Activated CD8-positive, alpha-beta memory T cell treated with anti-CD3 and anti-CD28 coated beads for 24 hours (primary cell): ENCODE measurements around the gene MAP3K14.
A peak's percentile ranks its signal among the peaks of the same experiment; 100 is the strongest.
"Not testable (repeated sequence)": the region's sequence is repeated elsewhere in the genome, so short reads cannot be mapped to it uniquely, and the experiment has no call there.

ENCODE experiments used
- DNase-seq: peaks from one replicate; pipeline ENCODE4 v3.0.0-alpha.2; 2020

The MAP3K14 gene

DNA sequence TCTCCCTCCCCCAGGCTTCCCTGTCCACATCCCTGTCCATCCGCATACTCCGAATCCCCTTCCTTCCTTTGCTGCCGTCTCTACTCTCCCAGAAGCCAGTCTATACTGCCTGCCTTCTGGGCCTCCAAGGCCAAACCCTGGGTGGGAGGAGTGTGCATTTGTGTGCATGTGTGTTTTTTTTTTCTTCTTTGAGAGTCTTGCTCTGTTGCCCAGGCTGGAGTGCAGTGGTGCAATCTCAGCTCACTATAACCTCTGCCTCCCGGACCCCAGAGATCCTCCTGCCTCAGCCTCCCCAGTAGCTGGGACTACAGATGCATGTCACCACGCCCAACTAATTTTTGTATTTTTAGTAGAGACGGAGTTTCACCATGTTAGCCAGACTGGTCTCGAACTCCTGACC, 63.6 kb downstream of the MAP3K14 start:
- DNase-seq = not testable (repeated sequence)

DNA sequence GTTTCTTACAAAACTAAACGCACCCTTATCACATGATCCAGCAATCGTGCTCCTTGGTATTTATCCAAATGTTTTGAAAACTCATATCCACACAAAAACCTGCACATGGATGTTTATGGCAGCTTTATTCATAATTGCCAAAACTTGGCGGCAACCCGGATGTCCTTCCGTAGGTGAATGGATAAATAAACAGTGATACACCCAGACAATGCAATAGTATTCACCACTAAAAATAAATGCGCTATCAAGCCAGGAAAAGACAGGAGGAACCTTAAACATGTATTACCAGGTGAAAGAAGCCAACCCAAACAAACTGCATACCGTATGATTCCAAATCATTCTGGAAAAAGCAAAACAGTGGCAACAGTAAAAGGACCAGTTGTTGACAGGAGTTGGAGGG, 64.9 kb downstream of the MAP3K14 start:
- no peak for DNase-seq

DNA sequence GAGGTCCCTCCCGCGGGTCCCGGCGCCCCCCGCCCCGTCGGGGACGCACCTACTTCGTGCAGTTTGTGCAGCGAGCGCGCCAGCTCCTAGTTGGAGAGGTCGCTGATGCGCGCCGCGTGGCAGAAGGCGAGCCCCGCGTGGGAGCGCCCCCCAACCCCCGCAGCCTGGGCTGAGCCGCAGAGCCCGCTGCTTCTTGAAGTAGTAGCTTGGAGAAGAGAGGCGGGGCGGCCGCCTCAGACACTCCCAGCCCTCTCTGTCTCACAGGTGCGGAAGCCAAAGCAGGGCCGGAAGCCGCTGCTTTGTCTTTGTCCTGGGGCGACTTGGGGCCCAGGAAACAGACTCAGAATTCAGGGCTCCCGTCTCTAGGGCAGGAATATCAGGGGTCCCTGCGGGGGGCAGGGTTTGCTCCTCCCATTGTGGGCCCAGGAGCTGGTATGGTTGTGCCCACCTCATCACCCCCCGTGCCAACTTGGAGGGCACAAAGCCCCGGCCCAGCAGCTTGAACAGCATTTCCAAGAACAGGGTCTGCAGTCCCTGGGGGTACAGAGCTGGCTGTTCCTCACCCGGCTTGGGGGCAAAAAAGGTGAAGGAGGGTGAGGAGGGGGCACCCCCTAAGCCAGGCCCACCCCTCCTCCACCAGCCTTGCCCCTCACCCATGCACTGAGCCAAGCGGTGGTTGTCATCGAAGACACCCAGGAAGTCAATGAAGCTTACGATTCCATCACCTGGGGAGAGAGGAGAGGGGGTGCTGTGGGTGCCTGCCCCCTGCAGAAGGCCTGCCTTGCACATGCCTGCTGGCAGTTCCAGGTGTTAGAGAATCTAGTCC, 68.5 kb downstream of the MAP3K14 start:
- peak; percentile 87 for DNase-seq

DNA sequence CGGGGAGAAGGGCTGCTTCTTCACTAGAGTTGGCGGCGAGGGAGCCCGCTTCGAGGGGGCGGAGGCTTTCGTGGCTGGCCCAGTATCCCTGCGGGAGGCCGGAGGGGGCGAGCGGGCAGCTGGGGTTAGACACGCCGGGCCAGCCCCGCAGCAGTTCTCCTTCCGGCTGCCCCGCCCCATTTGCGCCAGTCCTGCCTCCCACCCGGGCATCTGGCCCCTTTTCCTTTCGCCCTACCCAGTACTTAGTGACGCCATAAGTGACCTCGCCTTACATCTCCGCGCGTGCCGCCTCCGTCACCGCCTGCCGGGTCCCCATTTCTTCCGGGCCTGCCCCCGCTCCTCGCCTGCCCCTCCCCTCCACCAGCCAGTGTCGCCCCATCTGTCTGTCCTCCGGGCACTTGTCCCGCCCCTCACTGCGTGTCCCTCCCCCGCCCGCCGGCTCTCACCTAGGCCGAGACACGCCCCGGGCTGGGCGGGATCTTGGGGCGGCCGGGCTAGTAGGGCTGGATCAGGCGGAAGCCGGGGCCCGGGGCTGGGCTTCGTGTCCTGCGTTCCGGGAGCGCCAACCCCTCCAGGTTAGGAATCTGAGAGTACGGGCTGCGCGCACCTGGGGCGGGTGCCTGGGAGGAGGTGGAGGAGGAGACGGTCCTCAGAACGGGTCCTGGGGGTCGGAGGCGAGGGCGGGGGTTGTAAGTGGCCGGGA, 69.2 kb downstream of the MAP3K14 start:
- peak; percentile 98 for DNase-seq

DNA sequence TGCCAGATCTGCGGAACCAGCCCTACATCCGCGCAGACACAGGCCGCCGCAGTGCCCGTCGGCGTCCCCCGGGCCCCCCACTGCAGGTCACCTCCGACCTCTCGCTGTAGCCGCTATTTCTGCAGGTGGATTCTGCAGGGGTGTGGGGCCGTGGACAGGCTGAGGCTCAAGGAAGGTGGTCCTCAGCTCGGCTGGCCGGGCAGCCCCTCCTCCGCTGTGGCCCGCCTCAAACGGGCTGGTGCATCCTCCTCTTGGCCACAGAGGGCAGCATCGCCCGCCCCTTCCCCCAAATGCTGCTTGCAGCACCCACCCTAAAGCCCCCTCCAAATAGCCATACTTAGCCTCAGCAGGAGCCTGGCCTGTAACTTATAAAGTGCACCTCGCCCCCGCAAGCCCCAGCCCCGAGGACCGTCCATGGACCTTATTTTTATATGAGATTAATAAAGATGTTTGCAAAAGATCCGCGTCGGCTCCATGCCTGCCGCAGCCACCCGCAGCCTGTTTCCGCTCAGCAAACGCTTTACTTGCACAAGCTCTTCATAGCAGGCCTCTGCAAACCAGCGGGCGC, 69.9 kb downstream of the MAP3K14 start:
- no peak for DNase-seq

DNA sequence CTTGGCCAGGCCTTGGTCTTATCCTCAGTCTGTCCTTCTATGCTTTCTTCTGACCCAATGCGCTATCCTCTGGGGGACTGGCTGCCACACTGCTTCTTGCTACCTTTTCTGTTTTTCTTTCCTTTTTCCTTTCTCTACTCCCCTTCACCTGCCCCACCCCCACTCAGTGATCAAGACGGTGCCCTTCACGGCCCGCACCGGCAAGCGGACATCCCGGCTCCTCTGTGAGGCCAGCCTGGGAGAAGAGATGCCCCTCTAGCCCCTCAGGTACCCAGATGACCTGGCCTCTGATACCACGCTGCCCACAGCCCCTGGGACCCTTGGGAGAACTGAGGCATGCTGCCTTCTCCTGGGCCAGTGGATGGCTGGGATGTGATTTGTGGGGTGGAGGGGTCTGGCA, 70.5 kb downstream of the MAP3K14 start:
- no peak for DNase-seq

DNA sequence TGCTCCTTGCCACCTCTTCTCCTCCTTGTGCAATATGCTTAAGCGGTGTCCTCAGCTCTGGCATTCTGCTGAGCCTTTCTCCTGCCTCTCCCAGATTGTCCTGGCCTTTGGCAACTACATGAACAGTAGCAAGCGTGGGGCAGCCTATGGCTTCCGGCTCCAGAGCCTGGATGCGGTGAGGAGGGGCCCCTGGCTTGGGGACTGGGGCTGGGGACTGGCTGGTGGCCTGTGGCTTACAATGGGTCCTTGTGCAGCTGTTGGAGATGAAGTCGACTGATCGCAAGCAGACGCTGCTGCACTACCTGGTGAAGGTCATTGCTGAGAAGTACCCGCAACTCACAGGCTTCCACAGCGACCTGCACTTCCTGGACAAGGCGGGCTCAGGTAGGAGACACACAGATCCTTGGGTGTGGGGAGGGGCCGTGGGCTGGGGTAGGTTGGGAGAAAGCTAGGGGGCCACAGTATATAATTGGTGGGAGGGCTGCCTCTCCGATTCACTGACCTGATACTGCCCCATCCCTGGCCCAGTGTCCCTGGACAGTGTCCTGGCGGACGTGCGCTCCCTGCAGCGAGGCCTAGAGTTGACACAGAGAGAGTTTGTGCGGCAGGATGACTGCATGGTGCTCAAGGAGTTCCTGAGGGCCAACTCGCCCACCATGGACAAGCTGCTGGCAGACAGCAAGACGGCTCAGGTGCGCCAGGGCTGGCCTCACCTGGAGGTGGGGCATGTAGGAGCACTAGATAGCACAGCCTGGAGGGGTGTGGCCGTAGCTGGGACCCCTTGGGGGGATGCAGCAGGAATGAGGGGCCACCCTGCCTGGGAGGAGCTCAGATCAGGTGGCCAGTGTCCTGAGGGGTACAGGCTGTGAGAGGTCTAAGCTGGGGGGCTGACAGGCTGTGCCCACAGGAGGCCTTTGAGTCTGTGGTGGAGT, 71.8 kb downstream of the MAP3K14 start:
- no peak for DNase-seq

DNA sequence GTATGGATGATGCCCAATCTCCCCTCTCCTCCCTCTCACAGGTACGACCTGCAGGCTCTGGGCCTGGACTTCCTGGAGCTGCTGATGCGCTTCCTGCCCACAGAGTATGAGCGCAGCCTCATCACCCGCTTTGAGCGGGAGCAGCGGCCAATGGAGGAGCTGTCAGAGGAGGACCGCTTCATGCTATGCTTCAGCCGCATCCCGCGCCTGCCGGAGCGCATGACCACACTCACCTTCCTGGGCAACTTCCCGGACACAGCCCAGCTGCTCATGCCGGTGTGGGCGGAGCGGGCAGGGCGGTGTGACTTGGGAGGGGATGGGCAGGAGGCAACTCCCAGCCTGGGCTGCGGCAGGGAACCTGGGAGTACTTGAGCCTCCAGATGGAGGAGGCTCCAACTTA, 73.1 kb downstream of the MAP3K14 start:
- DNase-seq = no peak

DNA sequence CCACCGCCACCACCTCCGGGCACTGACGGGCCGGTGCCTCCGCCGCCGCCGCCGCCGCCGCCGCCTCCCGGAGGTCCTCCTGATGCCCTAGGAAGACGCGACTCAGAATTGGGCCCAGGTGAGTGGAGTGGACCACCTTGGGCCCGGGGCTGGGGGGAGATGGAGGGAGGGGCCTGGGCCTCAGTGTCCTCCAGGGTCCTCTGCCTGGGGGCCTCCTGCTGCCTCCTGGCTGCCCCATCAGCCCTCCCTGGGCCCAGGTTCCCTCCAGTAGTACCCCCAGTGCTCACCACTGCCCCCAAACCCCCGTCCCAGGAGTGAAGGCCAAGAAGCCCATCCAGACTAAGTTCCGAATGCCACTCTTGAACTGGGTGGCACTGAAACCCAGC, 74.8 kb downstream of the MAP3K14 start:
- no peak for DNase-seq

DNA sequence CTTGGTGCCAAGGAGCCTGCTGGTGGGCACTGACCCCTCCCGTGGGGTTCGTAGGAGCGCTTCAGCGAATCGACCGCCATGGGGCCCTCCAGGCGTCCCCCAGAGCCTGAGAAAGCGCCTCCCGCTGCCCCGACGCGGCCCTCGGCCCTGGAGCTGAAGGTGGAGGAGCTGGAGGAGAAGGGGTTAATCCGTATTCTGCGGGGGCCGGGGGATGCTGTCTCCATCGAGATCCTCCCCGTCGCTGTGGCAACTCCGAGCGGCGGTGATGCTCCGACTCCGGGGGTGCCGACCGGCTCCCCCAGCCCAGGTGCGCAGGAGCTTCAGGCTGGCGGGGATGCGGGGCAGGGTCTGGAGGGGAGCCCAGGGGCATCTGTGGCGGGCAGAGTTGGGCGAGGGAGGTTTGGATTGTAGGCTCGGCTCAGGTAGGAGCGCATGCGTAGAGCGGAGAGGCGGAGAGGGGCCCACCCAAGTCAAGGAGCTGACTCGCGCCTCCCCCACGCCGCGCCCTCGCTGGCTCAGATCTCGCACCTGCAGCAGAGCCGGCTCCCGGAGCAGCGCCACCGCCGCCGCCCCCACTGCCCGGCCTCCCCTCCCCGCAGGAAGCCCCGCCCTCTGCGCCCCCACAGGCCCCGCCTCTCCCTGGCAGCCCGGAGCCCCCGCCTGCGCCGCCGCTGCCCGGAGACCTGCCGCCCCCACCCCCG, 75.3 kb downstream of the MAP3K14 start:
- no peak for DNase-seq

DNA sequence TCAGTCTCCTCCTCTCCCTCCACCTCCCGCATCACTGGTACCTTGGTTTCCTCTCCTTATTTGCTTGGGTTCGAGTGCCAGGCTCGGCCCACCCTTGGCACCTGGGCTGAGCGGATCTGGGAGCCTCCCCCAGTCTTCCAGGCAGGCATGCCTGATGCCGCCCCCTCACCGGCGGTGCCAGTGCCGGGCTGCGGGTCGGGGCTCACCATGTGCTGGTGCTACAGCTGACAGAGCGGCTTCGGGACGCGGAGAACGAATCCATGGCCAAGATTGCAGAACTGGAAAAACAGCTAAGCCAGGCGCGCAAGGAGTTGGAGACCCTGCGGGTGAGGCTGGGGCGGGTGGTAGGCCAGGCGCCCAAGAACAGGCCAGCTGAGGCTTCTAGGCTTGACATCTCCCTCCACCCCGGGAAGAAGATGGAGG, 75.9 kb downstream of the MAP3K14 start:
- no peak for DNase-seq

DNA sequence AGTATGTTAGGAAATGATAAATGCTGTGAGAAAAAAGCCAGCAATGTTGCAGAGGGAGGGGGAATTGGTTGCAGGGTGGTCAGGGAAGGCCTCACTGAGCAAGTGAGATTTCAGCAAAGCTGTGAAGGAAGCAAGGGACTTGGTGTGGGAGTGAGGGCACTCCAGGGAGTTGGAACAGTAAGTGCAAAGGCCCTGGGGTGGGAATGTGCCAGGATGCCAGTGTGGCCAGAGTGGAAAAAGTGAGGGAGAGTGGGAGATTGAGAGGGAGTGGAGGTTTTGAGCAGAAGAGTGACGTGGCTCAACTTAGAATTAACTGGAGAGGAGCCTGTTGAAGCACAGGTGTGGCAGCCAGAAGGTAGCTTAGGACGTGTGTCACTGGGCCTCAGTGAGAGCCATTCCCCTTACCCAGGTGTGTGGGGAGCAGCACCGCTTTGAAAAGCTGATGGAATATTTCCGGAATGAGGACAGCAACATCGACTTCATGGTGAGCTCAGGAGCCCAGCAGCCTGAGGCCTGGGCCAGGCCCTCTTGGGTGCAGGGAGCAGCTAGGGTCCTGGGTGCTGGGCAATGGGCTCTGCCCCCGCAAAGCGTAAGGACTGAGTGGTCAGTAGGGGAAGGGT, 78.6 kb downstream of the MAP3K14 start:
- DNase-seq = no peak

DNA sequence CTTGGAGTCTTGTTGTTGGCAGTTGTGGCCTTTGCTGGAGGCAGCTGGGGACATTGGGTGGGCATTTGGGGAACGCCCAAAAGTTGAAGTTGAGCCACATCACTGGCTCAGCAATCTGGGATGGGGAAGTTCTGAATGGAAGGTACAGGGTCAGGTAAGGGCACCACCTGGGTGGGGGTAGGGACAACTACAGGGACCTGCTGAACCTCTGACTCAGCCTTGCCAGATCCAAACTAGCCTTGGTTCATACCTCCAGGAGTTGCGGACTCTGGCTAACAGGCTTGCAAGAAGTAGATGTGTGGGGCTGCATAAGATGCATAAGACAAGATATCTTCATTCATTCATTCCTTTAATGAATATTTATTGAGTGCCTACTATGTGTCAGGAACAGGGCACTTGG, 79.1 kb downstream of the MAP3K14 start:
- DNase-seq = no peak

DNA sequence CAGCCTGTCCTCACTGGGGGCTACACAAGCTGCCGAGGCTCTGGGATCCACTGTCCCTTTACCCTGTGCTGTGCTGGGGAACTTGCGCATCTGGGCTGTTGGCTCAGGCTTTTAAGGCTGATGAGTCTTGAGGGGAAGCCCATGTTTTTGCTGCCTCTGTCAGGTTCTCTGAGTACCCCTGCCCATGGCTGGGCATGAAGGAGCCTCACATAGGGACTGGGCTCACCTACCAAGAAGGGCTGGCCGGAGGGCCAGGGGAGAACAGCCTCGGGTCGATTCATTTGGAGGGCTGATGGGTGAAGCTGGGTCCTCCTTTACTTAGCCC, 80.6 kb downstream of the MAP3K14 start:
- no peak for DNase-seq

DNA sequence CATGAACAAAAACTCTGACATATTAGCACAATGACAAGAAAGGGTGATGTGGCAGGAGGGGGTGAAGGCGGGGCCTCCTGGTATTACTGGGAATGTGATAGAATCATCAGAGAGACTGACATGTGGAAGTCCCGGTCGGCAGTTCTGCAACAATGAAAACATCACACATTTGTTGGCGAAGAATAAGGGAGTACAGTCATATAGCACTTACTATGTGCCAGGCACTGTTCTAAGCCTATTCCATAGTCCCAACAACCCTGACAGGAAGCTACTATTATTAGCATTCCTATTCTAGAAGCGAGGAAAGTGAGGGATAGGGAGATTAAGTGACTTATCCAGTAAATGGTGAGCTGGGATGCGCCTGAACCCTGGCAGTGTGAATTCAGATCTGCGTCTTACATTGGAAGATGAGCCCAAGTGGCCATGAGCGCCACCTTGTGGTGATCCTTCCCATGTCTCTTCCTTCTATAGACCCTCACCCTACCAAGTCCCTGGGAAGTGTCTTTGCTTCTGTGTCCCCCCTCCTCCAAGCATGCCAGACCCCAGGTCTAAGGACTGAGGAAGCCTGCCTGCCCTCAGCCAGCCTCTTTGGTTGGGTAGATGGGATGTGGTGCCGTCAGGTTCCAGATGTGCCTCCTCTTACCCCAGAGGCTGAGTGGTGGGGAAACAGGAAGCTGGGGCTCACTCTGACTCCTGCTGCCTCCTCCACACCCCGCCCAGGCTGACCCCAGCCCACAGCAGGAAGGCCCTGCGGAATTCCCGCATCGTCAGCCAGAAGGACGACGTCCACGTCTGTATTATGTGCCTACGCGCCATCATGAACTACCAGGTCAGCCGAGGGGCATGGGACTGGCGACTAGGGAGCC, 81.2 kb downstream of the MAP3K14 start:
- DNase-seq = peak; percentile 90

DNA sequence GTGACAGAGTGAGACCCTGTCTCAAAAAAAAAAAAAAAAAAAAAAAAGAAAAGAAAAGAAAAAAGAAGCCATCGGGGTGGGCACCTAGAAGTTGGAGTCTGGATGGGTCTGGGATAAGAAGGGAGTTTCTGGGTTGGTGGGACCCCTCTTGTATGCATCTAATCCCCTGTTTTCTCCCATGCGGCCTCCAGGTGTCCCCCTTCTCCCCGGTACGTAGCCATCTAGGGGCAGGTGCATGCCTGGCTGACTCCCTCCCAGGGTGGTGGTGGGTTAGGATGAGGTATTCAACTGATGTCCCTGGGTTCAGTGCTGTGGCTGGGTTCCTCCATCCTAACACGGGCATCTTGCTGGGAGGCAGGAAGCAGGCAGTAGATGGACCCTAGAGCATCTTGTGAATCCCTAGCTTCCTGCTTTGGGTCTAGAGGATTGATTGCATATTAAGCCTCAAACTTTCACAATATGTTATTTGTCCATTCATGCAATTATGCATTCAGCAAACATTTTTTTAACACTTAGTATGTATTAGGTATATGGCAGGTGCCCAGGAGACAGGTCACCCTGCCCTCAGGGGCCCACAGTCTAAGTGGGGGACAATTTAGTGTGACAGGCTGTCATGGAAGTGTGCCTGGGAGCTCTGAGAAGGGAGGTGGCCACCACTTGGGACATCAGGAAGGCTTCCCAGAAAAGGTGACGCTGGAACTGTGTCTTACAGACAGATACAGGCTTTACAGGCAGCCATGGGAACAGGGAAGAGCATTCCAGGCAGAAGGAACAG, 82.0 kb downstream of the MAP3K14 start:
- DNase-seq = peak; percentile 74

DNA sequence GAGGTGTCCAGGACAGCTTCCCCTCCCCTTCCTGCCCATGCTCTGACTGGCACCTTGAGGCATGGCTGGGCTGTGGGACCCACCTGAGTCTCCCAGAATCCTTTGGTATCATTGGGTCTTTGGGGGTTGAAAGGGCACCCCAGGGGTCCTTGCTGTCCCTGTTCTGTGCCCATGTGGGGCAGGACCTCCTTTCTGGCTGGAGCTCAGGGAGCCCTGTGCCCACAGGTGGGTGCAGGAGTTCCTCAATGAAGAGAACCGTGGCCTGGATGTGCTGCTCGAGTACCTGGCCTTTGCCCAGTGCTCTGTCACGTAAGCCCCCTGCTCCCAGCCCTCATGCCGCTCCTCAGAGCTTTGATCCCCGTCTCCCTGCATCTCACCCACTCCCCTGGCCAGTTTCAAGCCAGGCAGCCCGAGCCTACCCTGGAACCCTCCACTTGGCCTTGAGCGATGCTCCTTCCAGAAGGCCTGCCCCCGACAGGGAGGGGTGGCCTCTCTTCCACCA, 83.3 kb downstream of the MAP3K14 start:
- DNase-seq = no peak

DNA sequence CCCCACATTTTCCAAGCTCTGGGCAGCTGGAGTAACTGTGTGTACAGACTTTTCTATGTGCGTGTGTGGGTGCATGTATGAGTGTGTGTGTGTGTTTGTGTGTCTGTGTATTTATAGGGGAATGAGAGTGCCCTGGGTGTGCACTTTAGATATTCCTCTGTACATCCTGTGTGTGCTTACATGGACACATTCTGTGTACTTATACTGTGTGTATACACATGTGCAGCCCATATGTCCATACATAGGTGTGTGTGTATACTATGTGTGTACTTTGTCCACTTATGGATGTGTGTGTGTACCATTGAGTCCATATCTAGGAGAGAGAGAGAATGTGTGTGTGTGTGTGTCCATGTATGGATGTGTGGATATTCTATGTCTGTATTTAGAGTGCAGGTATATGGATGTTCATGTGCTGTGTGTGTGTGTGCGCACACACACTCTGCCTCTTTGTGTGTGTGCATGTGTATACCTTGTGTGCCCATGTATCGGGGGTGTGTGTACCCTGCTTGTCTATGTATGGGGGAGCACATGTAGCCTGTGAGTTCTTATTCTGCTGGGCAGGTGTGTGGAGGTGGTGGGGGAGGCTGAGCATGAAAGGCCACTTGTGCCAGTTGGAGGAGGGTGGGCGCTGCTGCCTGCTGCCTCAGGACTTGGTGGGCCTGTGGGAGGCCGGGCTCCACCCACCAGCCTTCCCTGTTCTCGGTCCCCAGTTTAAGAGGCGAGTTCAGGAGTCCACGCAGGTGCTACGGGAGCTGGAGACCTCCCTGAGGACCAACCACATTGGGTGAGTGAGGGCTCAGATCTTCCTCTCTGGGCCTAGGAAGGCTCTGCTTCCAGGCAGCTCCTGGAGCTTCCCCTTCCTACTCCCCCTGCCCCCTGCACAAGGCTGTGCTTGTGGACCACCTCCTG, 84.1 kb downstream of the MAP3K14 start:
- DNase-seq = no peak
